ENCODE measurements around the gene MED25.

MED25 gene

DNA sequence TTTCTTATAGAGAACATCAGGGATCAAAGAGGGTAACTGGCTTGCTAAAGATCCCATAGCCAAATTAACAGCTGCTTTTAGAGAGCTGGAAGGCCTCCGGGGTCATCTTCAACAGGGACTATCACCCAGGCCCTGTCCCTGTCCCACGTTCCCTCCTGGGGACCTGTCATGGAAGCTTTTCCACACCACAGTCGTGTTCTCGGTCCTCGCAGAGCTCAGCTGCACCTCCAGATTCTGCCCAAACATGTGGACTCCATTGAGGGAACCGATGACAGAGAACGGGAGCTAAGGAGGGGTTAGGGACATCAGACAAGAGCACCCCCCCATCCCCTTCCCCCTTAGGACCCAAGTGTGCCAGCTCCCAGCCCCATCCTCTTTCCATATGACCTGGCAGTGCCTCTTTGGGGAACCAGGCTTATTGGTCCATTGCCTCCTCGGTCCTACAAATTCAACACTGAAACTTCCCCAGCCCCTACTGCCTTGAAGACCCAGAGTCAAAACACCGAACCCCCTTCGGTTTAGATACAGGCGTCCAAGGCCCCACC, 5.6 kb upstream of the MED25 start:
- Histone ChIP-seq H3K4me1 (ENCODE audit: low read depth, poor library complexity, severe bottlenecking) (peaks cover 41% of the 10 kb centered on the region), H3K4me3 (IDR thresholded peaks at IDR 0.05; ENCODE audit: insufficient read depth, low read depth, low read length) (no peak overlapping the region), H4K20me1 (ENCODE audit: insufficient read depth) (no peaks in the 10 kb centered on the region), H3K79me2 (ENCODE audit: insufficient read depth, low read depth) (no peaks in the 10 kb centered on the region), H3K4me2 (peak overlapping the region; percentile 72), H2AFZ (ENCODE audit: low read depth) (peak overlapping the region; percentile 74), H3K27me3 (ENCODE audit: insufficient read depth, low read depth) (no peaks in the 10 kb centered on the region), H3K36me3 (ENCODE audit: insufficient read depth) (no peaks in the 10 kb centered on the region), H3K27ac (peak overlapping the region; percentile 71), H3K9ac (peak overlapping the region; percentile 69)
- TF ChIP-seq, protein P1, sequence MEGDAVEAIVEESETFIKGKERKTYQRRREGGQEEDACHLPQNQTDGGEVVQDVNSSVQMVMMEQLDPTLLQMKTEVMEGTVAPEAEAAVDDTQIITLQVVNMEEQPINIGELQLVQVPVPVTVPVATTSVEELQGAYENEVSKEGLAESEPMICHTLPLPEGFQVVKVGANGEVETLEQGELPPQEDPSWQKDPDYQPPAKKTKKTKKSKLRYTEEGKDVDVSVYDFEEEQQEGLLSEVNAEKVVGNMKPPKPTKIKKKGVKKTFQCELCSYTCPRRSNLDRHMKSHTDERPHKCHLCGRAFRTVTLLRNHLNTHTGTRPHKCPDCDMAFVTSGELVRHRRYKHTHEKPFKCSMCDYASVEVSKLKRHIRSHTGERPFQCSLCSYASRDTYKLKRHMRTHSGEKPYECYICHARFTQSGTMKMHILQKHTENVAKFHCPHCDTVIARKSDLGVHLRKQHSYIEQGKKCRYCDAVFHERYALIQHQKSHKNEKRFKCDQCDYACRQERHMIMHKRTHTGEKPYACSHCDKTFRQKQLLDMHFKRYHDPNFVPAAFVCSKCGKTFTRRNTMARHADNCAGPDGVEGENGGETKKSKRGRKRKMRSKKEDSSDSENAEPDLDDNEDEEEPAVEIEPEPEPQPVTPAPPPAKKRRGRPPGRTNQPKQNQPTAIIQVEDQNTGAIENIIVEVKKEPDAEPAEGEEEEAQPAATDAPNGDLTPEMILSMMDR (conservative IDR thresholded peaks at IDR 0.05; ENCODE audit: low read depth, low read length), result no peak

DNA sequence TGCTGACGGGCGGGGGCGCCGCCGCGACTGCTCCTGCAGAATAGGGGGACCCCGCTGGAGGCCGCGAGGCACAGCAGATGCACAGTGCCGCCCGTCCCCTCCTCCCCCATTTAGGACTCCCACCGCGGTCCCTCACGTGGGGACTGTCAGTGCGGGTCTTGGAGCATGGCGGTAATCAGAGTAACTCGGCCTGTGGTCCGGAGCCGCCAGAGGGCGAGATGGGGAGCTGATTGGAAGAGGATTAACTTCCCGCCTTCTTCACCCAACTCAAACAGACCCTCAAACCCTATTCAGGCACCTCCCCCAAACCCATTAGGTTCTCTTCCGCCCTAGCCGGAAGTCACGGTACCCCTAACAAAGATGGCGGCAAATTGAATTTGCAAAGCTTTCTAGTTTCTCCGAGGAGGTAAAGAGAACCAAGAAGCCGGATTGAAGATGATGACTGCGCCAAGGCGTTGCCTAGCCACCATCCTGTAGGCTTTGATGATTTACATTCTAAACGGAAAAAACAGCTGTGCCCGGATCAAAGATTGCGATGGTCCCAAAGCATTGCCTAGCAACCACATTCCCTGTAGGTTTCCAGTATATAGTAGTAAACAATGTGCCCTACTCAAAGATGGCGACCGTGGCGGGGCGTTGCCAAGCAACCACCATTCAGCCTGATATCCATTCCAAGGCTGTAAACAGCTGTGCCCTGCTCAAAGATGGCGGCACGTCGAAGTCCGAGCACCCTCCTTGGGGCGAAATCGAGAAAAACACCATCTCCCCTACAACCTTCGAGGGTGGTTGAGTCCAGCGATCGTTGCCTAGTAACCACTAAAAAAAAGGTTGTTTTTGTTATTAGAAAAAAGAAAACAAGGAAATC, 4.9 kb upstream of the MED25 start, which contains the start of gene FUZ:
TSS of gene FUZ (minus strand) at position 296 of the 865 bp plus-strand sequence. CDS start at position 110, 186 bp downstream.
- Histone ChIP-seq H3K9ac (peak within 1 kb of the TSS; percentile 69), H3K79me2 (ENCODE audit: insufficient read depth, low read depth) (no peaks in the 10 kb centered on the region), H3K27ac (peak within 1 kb of the TSS; percentile 71), H3K4me3 (IDR thresholded peaks at IDR 0.05; ENCODE audit: insufficient read depth, low read depth, low read length) (no peak within 1 kb of the TSS), H4K20me1 (ENCODE audit: insufficient read depth) (no peaks in the 10 kb centered on the region), H3K4me2 (peak within 1 kb of the TSS; percentile 77), H2AFZ (ENCODE audit: low read depth) (peak within 1 kb of the TSS; percentile 74), H3K27me3 (ENCODE audit: insufficient read depth, low read depth) (no peaks in the 10 kb centered on the region), H3K36me3 (ENCODE audit: insufficient read depth) (no peaks in the 10 kb centered on the region), H3K4me1 (ENCODE audit: low read depth, poor library complexity, severe bottlenecking) (peaks cover 41% of the 10 kb centered on the region)
- TF ChIP-seq, protein P1 (conservative IDR thresholded peaks at IDR 0.05; ENCODE audit: low read depth, low read length), result no peak; the same call in 1 of the 2 replicates

DNA sequence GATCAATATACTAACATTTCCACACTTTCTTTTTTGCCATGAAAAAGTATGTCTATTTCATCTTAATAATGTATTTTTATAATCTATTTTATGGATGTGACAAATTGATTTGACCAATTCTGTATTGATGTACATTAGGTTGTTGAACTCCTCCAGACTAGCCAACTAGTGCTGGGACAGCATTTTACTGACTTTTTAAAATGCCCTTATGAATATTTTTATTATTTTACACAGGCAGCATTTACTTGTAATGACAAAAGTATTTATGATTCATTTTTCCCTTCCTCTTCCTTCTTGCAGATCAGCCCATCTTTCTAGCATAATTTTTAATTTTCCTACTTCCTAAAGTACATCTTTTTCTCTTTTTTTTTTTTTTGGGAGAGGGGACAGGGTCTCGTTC, 4.1 kb upstream of the MED25 start:
- H2AFZ ChIP-seq (ENCODE audit: low read depth), result peak overlapping the region; percentile 74; the same call in 1 of the 2 replicates
- H3K9ac ChIP-seq, result peak overlapping the region; percentile 69
- peak overlapping the region; percentile 71 for H3K27ac ChIP-seq
- H3K4me3 ChIP-seq (IDR thresholded peaks at IDR 0.05; ENCODE audit: insufficient read depth, low read depth, low read length), result no peak overlapping the region
- peak overlapping the region; percentile 77 for H3K4me2 ChIP-seq
- TF ChIP-seq, protein P1 (conservative IDR thresholded peaks at IDR 0.05; ENCODE audit: low read depth, low read length), result no peak
- H3K36me3 ChIP-seq (ENCODE audit: insufficient read depth), result no peaks in the 10 kb centered on the region
- H3K4me1 ChIP-seq (ENCODE audit: low read depth, poor library complexity, severe bottlenecking), result peaks cover 43% of the 10 kb centered on the region
- H3K79me2 ChIP-seq (ENCODE audit: insufficient read depth, low read depth), result peaks cover 8% of the 10 kb centered on the region
- H4K20me1 ChIP-seq (ENCODE audit: insufficient read depth), result no peaks in the 10 kb centered on the region
- no peaks in the 10 kb centered on the region for H3K27me3 ChIP-seq (ENCODE audit: insufficient read depth, low read depth)

DNA sequence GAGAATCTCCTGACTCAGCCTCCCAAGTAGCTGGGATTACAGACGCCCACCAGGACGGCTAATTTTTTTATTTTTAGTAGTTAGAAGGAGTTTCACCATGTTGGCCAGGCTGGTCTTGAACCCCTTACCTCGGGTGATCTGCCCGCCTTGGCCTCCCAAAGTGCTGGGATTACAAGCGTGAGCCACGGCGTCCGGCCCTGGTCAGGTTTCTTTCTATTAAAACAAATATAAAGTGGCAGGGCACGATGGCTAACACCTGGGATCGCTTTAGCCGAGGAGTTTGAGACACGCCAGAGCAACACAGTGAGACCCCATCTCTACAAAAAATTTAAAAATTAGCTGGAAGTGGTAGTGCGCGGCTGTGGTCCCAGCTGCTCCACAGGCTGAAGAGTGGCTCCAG, 1.5 kb upstream of the MED25 start:
- peak overlapping the region; percentile 95; the same call in 1 of the 2 replicates for H2AFZ ChIP-seq (ENCODE audit: low read depth)
- H3K4me2 ChIP-seq, result peak overlapping the region; percentile 91
- peaks cover 31% of the 10 kb centered on the region for H3K79me2 ChIP-seq (ENCODE audit: insufficient read depth, low read depth)
- no peaks in the 10 kb centered on the region for H4K20me1 ChIP-seq (ENCODE audit: insufficient read depth)
- H3K4me1 ChIP-seq (ENCODE audit: low read depth, poor library complexity, severe bottlenecking), result peaks cover 30% of the 10 kb centered on the region
- H3K4me3 ChIP-seq (IDR thresholded peaks at IDR 0.05; ENCODE audit: insufficient read depth, low read depth, low read length), result no peak overlapping the region
- peak overlapping the region; percentile 88 for H3K27ac ChIP-seq
- H3K36me3 ChIP-seq (ENCODE audit: insufficient read depth), result no peaks in the 10 kb centered on the region
- peak overlapping the region; percentile 73; the same call in 1 of the 2 replicates for H3K9ac ChIP-seq
- TF ChIP-seq, protein P1 (conservative IDR thresholded peaks at IDR 0.05; ENCODE audit: low read depth, low read length), result no peak
- H3K27me3 ChIP-seq (ENCODE audit: insufficient read depth, low read depth), result no peaks in the 10 kb centered on the region
